Vagina (tissue), 2 donors: ENCODE data around the gene CNOT2. TPM values are rescaled to one million over a fixed set of nuclear protein-coding genes. Genes with fewer than 3 reads are reported as not detected.

ENCODE experiments used
- DNase-seq, 2 donors: peaks; one replicate each; pipeline ENCODE4 v3.0.0-alpha.2; 2017; ENCODE audit errors: extremely low spot score in 2 of 2
- H3K27ac ChIP-seq: fragments of 200-600 bp; sonication (generic); one replicate; pipeline ENCODE4 v1.5.1; 2019
- H3K27me3 ChIP-seq: fragments of 200-600 bp; sonication (generic); one replicate; pipeline ENCODE4 v1.5.1; 2019
- H3K36me3 ChIP-seq, 2 donors: fragments of 200-600 bp; sonication (generic); one replicate each; pipeline ENCODE4 v1.5.1; 2017 to 2019
- H3K4me1 ChIP-seq: fragments of 200-600 bp; sonication (generic); one replicate; pipeline ENCODE4 v1.5.1; 2019
- H3K4me3 ChIP-seq, 2 donors: fragments of 200-600 bp; sonication (generic); 1 replicate in 1 of 2; 2 replicates in 1 of 2; pipeline ENCODE4 v1.5.1; 2016 to 2019
- H3K9me3 ChIP-seq: fragments of 200-600 bp; sonication (generic); one replicate; pipeline ENCODE4 v1.5.1; 2019
- CTCF ChIP-seq, 3 experiments: fragments of 450-650 bp in 2 of 3; fragments of 200-600 bp in 1 of 3; sonication (generic) in 1 of 3; IDR thresholded peaks; one replicate each; pipeline ENCODE4 v1.5.1; 2017 to 2019; ENCODE audit warnings: antibody characterized with exemption in 3 of 3, mild to moderate bottlenecking in 2 of 3, moderate library complexity in 2 of 3
- POLR2A ChIP-seq, 2 donors: fragments of 450-650 bp; IDR thresholded peaks; one replicate each; pipeline ENCODE4 v1.6.1; 2017; ENCODE audit warnings: antibody characterized with exemption in 2 of 2, mild to moderate bottlenecking in 2 of 2, moderate library complexity in 2 of 2
- POLR2AphosphoS5 ChIP-seq, 2 donors: sonication (generic); formaldehyde crosslinking; IDR thresholded peaks; one replicate each; pipeline ENCODE4 v1.9.0; 2017; ENCODE audit warnings: antibody characterized with exemption in 2 of 2, mild to moderate bottlenecking in 2 of 2, low read depth in 1 of 2; ENCODE audit not compliant: insufficient read depth in 1 of 2
- intact Hi-C: fragments of 100-400 bp; cut with DNase I; formaldehyde crosslinking; loops from one replicate; pipeline ENCODE4 v1.15.1; 2023
- total RNA-seq: library from RNA; depleted of rRNA; stranded (reverse); fragments of >200 nt; gene quantifications from one replicate; pipeline ENCODE4 v1.2.3, GENCODE V29; 2016

Gene CNOT2
- total RNA-seq, 1 donor from 2014 or later = 176 TPM

GRCh38 chr12:70230934-70231606, 12.2 kb upstream of the CNOT2 start:
- Histone ChIP-seq H3K4me3 (no peak overlapping the region), H3K9me3 (no peaks in the 10 kb centered on the region), H3K36me3 (no peaks in the 10 kb centered on the region), H3K27me3 (no peaks in the 10 kb centered on the region), H3K27ac (no peak overlapping the region), H3K4me1 (no peaks in the 10 kb centered on the region)
- no peak for DNase-seq
- intact Hi-C loops = no loop called here
- TF ChIP-seq POLR2A (IDR thresholded peaks at IDR 0.05) = no peak
- TF ChIP-seq CTCF (IDR thresholded peaks at IDR 0.05) = no peak
- TF ChIP-seq POLR2AphosphoS5 (IDR thresholded peaks at IDR 0.05; ENCODE audit: insufficient read depth in 1 of 2, low read depth in 1 of 2) = no peak

GRCh38 chr12:70236990-70237389, 6.2 kb upstream of the CNOT2 start:
- Histone ChIP-seq H3K9me3 (no peaks in the 10 kb centered on the region), H3K27ac (no peak overlapping the region), H3K36me3 (peaks cover 0 to 18% of the 10 kb centered on the region in 2 donors), H3K4me3 (no peak overlapping the region), H3K27me3 (no peaks in the 10 kb centered on the region), H3K4me1 (peaks cover 14% of the 10 kb centered on the region)
- no peak for TF ChIP-seq POLR2A (IDR thresholded peaks at IDR 0.05)
- no peak for TF ChIP-seq POLR2AphosphoS5 (IDR thresholded peaks at IDR 0.05; ENCODE audit: insufficient read depth in 1 of 2, low read depth in 1 of 2)
- TF ChIP-seq CTCF (IDR thresholded peaks at IDR 0.05) = no peak
- intact Hi-C loops = no loop called here
- no peak for DNase-seq

DNA sequence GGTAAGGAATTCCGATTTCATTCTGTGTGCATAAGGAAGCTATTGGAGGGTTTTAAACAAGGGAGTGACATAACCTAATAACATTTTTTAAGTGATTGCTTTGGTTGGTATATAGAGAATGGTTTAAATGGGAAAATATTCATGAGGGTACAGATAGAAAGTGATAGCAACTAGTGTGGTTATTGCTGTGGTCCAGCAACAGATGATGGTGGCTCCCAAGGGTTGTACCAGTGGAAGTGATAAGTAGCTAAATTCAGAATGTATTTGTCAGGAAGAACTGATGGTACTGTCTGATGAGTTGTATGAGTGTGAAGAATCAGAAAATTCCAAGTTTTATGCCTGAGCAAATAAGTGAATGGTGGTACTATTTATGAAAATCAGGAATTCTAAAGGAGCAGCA, 2.6 kb upstream of the CNOT2 start:
- no peak for DNase-seq
- intact Hi-C loops = no loop called here
- Histone ChIP-seq H3K27ac (no peak overlapping the region), H3K4me1 (peaks cover 34% of the 10 kb centered on the region), H3K9me3 (no peaks in the 10 kb centered on the region), H3K4me3 (no peak overlapping the region), H3K36me3 (peaks cover 0 to 18% of the 10 kb centered on the region in 2 donors), H3K27me3 (no peaks in the 10 kb centered on the region)
- TF ChIP-seq POLR2A (IDR thresholded peaks at IDR 0.05) = no peak
- no peak for TF ChIP-seq POLR2AphosphoS5 (IDR thresholded peaks at IDR 0.05; ENCODE audit: insufficient read depth in 1 of 2, low read depth in 1 of 2)
- no peak for TF ChIP-seq CTCF (IDR thresholded peaks at IDR 0.05)

DNA sequence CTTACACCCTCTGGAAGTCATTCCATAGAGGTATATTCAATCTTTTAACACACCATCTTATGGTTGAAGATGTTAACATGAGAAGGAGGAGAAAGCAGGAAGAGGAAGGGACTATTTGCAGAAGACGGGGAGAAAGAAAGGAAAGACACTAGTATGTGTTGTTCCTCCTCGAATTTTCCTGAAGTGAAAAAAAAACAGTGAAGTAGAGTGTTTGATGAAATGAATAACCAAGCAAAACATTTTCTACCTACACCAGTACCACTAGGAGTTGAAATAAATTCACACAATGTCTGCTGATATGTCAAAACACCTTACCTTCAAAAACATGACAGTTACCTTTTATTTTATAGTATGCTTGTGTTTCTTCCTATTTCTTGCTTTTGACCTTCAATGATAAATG, 1.4 kb upstream of the CNOT2 start:
- Histone ChIP-seq H3K36me3 (peaks cover 0 to 18% of the 10 kb centered on the region in 2 donors), H3K27ac (peak overlapping the region; percentile 99), H3K27me3 (no peaks in the 10 kb centered on the region), H3K4me1 (peaks cover 45% of the 10 kb centered on the region), H3K4me3 (peak overlapping the region in 1 of 2 donors; percentile 97), H3K9me3 (no peaks in the 10 kb centered on the region)
- intact Hi-C loops = no loop called here
- TF ChIP-seq CTCF (IDR thresholded peaks at IDR 0.05) (no peak), POLR2AphosphoS5 (IDR thresholded peaks at IDR 0.05; ENCODE audit: insufficient read depth in 1 of 2, low read depth in 1 of 2) (no peak), POLR2A (IDR thresholded peaks at IDR 0.05) (no peak)
- no peak for DNase-seq
